Smooth muscle cell (in vitro differentiated cells): ENCODE results near the gene LIPM. TPM values are rescaled to one million over a fixed set of nuclear protein-coding genes. Genes with fewer than 3 reads are reported as not detected.
A peak's percentile ranks its signal among the peaks of the same experiment; 100 is the strongest.

Source experiments
- DNase-seq: peaks from one replicate; lab custom pipeline; 2025; ENCODE audit not compliant: unreplicated experiment; lab: John Stamatoyannopoulos, UW
- H2AFZ ChIP-seq: fragments of 200-600 bp; sonication (generic); 2 replicates; pipeline ENCODE4 v1.6.0; 2016; ENCODE audit warnings: antibody characterized with exemption, low read depth, mild to moderate bottlenecking
- H3F3A ChIP-seq: fragments of 200-600 bp; sonication (generic); 2 replicates; pipeline ENCODE4 v1.6.0; 2017; ENCODE audit warnings: antibody characterized with exemption, low read depth
- H3K27ac ChIP-seq: fragments of 200-600 bp; sonication (generic); 2 replicates; pipeline ENCODE4 v1.5.1; 2016; ENCODE audit warnings: low read depth, mild to moderate bottlenecking
- H3K27me3 ChIP-seq: fragments of 200-600 bp; sonication (generic); 2 replicates; pipeline ENCODE4 v1.6.1; 2016; ENCODE audit warnings: low read depth, mild to moderate bottlenecking
- H3K36me3 ChIP-seq: fragments of 200-600 bp; sonication (generic); 2 replicates; pipeline ENCODE4 v1.5.1; 2016; ENCODE audit warnings: low read depth
- H3K4me1 ChIP-seq: fragments of 200-600 bp; sonication (generic); 2 replicates; pipeline ENCODE4 v1.5.1; 2016; ENCODE audit warnings: low read depth
- H3K4me2 ChIP-seq: fragments of 200-600 bp; sonication (generic); 2 replicates; pipeline ENCODE4 v1.6.0; 2016; ENCODE audit warnings: mild to moderate bottlenecking
- H3K4me3 ChIP-seq: fragments of 200-600 bp; sonication (generic); 2 replicates; pipeline ENCODE4 v1.5.1; 2016; ENCODE audit warnings: mild to moderate bottlenecking
- H3K79me2 ChIP-seq: fragments of 200-600 bp; sonication (generic); 2 replicates; pipeline ENCODE4 v1.6.0; 2016; ENCODE audit warnings: low read depth, mild to moderate bottlenecking
- H3K9ac ChIP-seq: fragments of 200-600 bp; sonication (generic); 2 replicates; pipeline ENCODE4 v1.6.0; 2016; ENCODE audit warnings: low read depth
- H3K9me3 ChIP-seq: fragments of 200-600 bp; sonication (generic); replicated peaks from 2 replicates; pipeline ENCODE4 v1.5.1; 2016; ENCODE audit warnings: low read depth
- H4K20me1 ChIP-seq: fragments of 200-600 bp; sonication (generic); 2 replicates; pipeline ENCODE4 v1.6.0; 2016; ENCODE audit warnings: low read depth
- WGBS: methylation state at CpG from one replicate; pipeline ENCODE4 v1.1.7; 2016; ENCODE audit warnings: low lambda C conversion rate; 5-methylcytosine and 5-hydroxymethylcytosine counted together
- polyA plus RNA-seq: library from polyadenylated mRNA; unstranded; fragments of >200 nt; fragmentation: Nextera tagmentation; extraction: Ambion mirVana; gene quantifications from 2 replicates; pipeline ENCODE4 v1.2.1, GENCODE V29; 2016
- total RNA-seq: library from RNA; depleted of rRNA; stranded (reverse); fragments of >200 nt; gene quantifications from 2 replicates; pipeline ENCODE4 v1.2.3, GENCODE V29; 2014
- TF ChIP-seq, protein P1 (sequence below): fragments of 200-600 bp; sonication (generic); IDR thresholded peaks from 2 replicates; pipeline ENCODE4 v1.5.1; 2017; ENCODE audit warnings: borderline replicate concordance, mild to moderate bottlenecking, antibody characterized with exemption; ENCODE audit not compliant: insufficient read depth, poor library complexity, severe bottlenecking

Gene LIPM
- total and polyA plus RNA-seq, 2 experiments from 2014 or later: 0.67 TPM; not detected in 1

DNA sequence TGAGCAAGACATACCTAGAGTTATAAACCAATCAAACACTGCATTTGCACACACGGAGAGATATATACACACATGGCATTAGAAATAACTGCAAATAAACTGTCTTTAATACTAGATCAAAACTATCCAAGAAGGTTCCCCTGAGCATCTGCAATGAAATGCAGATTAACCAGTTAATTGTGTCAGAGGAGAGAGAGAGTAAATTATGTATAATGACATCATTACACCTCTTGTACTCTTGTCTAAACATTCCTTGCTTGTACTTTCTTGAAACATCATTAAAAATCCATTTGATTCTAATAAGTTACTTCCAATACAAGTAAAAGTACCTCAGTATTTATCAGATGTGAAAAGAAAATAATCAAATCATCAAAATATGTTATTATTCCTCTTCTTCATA is 48.2 kb downstream of the LIPM start:
- no peaks in the 10 kb centered on the region for H3F3A ChIP-seq
- no peaks in the 10 kb centered on the region for H3K36me3 ChIP-seq

DNA sequence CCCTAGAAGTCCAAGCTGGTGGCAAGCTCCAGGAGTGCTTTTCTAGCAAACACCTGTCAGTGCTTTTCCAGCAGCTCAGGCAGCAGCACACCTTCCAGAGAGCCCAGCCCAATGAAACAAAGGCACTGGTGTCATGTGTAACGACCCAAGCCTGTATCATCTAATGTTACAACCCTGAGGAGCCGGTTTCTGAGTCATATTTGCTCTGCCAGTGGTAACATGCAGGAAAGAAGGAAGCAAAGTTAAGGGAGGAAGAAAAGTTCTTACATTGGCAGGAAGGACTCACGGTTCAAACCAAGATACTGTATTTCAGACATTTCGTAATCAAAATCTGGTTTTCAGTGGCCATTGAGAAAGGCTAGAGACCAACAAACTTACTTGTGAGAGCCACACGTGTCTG is 49.2 kb downstream of the LIPM start, which contains the start of gene ANKRD22:
ANKRD22 (minus strand) TSS at position 139 of the 400 bp plus-strand sequence. CDS start 237 bp downstream, outside the sequence.
- DNase-seq: no peak
- Histone ChIP-seq H3K4me1 (no peaks in the 10 kb centered on the region), H3F3A (no peaks in the 10 kb centered on the region), H3K27ac (peak within 1 kb of the TSS; percentile 71), H3K9ac (peak within 1 kb of the TSS; percentile 38), H3K36me3 (no peaks in the 10 kb centered on the region), H3K27me3 (peaks cover 4% of the 10 kb centered on the region), H3K4me2 (peak within 1 kb of the TSS; percentile 15), H3K9me3 (no peaks in the 10 kb centered on the region), H3K4me3 (peak within 1 kb of the TSS; percentile 28), H3K79me2 (no peaks in the 10 kb centered on the region), H2AFZ (peak within 1 kb of the TSS; percentile 7), H4K20me1 (no peaks in the 10 kb centered on the region)
- TF ChIP-seq, protein P1, sequence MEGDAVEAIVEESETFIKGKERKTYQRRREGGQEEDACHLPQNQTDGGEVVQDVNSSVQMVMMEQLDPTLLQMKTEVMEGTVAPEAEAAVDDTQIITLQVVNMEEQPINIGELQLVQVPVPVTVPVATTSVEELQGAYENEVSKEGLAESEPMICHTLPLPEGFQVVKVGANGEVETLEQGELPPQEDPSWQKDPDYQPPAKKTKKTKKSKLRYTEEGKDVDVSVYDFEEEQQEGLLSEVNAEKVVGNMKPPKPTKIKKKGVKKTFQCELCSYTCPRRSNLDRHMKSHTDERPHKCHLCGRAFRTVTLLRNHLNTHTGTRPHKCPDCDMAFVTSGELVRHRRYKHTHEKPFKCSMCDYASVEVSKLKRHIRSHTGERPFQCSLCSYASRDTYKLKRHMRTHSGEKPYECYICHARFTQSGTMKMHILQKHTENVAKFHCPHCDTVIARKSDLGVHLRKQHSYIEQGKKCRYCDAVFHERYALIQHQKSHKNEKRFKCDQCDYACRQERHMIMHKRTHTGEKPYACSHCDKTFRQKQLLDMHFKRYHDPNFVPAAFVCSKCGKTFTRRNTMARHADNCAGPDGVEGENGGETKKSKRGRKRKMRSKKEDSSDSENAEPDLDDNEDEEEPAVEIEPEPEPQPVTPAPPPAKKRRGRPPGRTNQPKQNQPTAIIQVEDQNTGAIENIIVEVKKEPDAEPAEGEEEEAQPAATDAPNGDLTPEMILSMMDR: no peak
- WGBS: 37% methylated on average over 5 of the region's 5 CpGs

More for the DNA sequence above, 48.2 kb downstream of the LIPM start:
- H4K20me1 ChIP-seq: no peaks in the 10 kb centered on the region
- WGBS: 66% methylated on average over 1 of the region's 1 CpG
- H2AFZ ChIP-seq: no peak overlapping the region
- H3K4me3 ChIP-seq: peak overlapping the region; percentile 28
- DNase-seq: no peak
- H3K27ac ChIP-seq: peak overlapping the region; percentile 71
- TF ChIP-seq, protein P1: no peak
- H3K9me3 ChIP-seq: no peaks in the 10 kb centered on the region
- peak overlapping the region; percentile 15 for H3K4me2 ChIP-seq
- H3K4me1 ChIP-seq: no peaks in the 10 kb centered on the region
- no peaks in the 10 kb centered on the region for H3K79me2 ChIP-seq
- H3K27me3 ChIP-seq: peaks cover 4% of the 10 kb centered on the region
- H3K9ac ChIP-seq: peak overlapping the region; percentile 38

DNA sequence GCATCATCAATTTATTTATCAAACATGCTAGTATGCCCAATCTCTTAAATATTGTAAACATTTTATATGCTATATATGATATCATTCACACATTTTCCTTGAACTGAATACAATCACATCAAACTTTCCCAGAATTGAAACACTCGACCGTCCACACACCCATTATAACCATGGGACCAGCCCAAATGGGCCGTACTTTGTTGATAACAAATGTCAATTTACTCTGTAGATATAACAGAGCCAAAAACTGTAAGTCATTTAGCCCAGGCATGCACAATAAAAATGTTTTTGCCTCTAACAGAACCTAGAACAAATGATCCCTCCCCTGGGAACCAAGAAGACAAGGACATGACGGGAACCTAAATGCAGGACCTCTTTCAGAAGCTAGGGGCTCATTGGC is 49.8 kb downstream of the LIPM start:
- no peaks in the 10 kb centered on the region for H3K9me3 ChIP-seq
- no peak overlapping the region for H3K9ac ChIP-seq
- H2AFZ ChIP-seq: no peak overlapping the region
- H3F3A ChIP-seq: no peaks in the 10 kb centered on the region
- WGBS: 96% methylated on average over 4 of the region's 4 CpGs
- H3K36me3 ChIP-seq: no peaks in the 10 kb centered on the region
- H3K79me2 ChIP-seq: no peaks in the 10 kb centered on the region
- H3K27ac ChIP-seq: peak overlapping the region; percentile 71
- no peak overlapping the region for H3K4me3 ChIP-seq
- H3K4me1 ChIP-seq: no peaks in the 10 kb centered on the region
- TF ChIP-seq, protein P1: no peak
- H3K27me3 ChIP-seq: peaks cover 4% of the 10 kb centered on the region
- no peaks in the 10 kb centered on the region for H4K20me1 ChIP-seq
- H3K4me2 ChIP-seq: peak overlapping the region; percentile 15
- no peak for DNase-seq
